Measurements from ENCODE around the gene CCDC28B. TPM values are rescaled to one million over a fixed set of nuclear protein-coding genes. Genes with fewer than 3 reads are reported as not detected.

Gene CCDC28B
- total and polyA plus RNA-seq, 4 experiments from 2014 or later, result 4.2 to 8.6 (median 6.8) TPM

DNA sequence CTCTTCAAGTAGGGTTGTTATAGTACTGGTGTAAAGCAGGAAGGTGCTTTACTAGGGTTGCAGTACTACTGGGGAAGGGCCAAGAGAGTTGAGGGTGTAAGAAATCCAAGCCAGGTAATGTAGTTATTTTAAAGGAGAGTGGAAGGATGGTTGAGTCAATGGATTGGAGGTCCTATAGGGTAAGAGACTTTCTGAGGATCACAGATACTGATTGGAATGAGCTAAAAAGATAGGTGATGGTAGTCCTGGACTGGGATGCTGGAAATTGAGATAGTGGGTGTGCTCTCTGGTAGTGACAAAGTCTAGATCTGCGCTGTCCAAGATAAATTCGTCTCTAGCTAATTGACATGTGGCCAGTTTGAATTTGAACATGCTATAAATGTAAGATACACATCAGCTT lies 13.9 kb upstream of the CCDC28B start:
- CTCF ChIA-PET (ENCODE audit: partially characterized antibody), result interaction anchor here (1.2 kb wide), 1 partner anchor 9 kb away, joined by 3 read pairs; no protein-coding TSS in a partner anchor
- Mint-ChIP-seq H3K4me3 (no peak overlapping the region), H3K36me3 (peaks cover 57 to 68% of the 10 kb centered on the region in 2 donors), H3K27ac (peak overlapping the region in 2 of 7 donors; percentile 6 to 33), H3K4me1 (peaks cover 23 to 37% (median 32%) of the 10 kb centered on the region in 4 donors), H3K9me3 (peaks cover 0 to 2% (median 0%) of the 10 kb centered on the region in 8 donors), H3K27me3 (no peaks in the 10 kb centered on the region)
- POLR2A ChIA-PET (ENCODE audit: partially characterized antibody), result interaction anchor here (0.7 kb wide), 2 partner anchors 14 to 149 kb away, joined by 3 read pairs; partner anchors contain the start of genes CCDC28B and MARCKSL1
- DNase-seq, result no peak
- no peak overlapping the region for H3K27ac ChIP-seq (ENCODE audit: low read depth, low read length)
- intact Hi-C loops (cut with micrococcal nuclease), result no loop called here
- H3K9me3 ChIP-seq (ENCODE audit: control insufficient read depth in 1 of 2, low read length in 2 of 2), result no peaks in the 10 kb centered on the region
- H3K4me1 ChIP-seq (ENCODE audit: insufficient read depth, low read length), result peaks cover 9% of the 10 kb centered on the region
- no peak overlapping the region for H3K4me3 ChIP-seq (ENCODE audit: low read length in 2 of 2)
- no peaks in the 10 kb centered on the region for H3K27me3 ChIP-seq (ENCODE audit: insufficient read depth, low read length)
- H3K36me3 ChIP-seq (ENCODE audit: insufficient read depth, low read length), result peaks cover 63% of the 10 kb centered on the region

GRCh38 chr1:32187850-32188249 lies 12.5 kb upstream of the CCDC28B start:
- no peak overlapping the region for H3K4me3 ChIP-seq (ENCODE audit: low read length in 2 of 2)
- intact Hi-C loops (cut with micrococcal nuclease), result no loop called here
- no peaks in the 10 kb centered on the region for H3K9me3 ChIP-seq (ENCODE audit: control insufficient read depth in 1 of 2, low read length in 2 of 2)
- peaks cover 19 to 25% (median 22%) of the 10 kb centered on the region in 4 donors for H3K4me1 Mint-ChIP-seq
- no peaks in the 10 kb centered on the region for H3K4me1 ChIP-seq (ENCODE audit: insufficient read depth, low read length)
- peaks cover 0 to 2% (median 0%) of the 10 kb centered on the region in 8 donors for H3K9me3 Mint-ChIP-seq
- no peak overlapping the region for H3K27ac ChIP-seq (ENCODE audit: low read depth, low read length)
- no peak for DNase-seq
- no peaks in the 10 kb centered on the region for H3K27me3 Mint-ChIP-seq
- POLR2A ChIA-PET (ENCODE audit: partially characterized antibody), result no interaction called here
- CTCF ChIA-PET (ENCODE audit: partially characterized antibody), result interaction anchor here (1.3 to 1.4 kb wide), 2 partner anchors 10 to 61 kb away, joined by 3 to 8 read pairs; no protein-coding TSS in a partner anchor
- H3K36me3 Mint-ChIP-seq, result peaks cover 69 to 75% of the 10 kb centered on the region in 2 donors
- no peak overlapping the region for H3K27ac Mint-ChIP-seq
- H3K27me3 ChIP-seq (ENCODE audit: insufficient read depth, low read length), result no peaks in the 10 kb centered on the region
- no peak overlapping the region for H3K4me3 Mint-ChIP-seq
- H3K36me3 ChIP-seq (ENCODE audit: insufficient read depth, low read length), result peaks cover 75% of the 10 kb centered on the region

DNA sequence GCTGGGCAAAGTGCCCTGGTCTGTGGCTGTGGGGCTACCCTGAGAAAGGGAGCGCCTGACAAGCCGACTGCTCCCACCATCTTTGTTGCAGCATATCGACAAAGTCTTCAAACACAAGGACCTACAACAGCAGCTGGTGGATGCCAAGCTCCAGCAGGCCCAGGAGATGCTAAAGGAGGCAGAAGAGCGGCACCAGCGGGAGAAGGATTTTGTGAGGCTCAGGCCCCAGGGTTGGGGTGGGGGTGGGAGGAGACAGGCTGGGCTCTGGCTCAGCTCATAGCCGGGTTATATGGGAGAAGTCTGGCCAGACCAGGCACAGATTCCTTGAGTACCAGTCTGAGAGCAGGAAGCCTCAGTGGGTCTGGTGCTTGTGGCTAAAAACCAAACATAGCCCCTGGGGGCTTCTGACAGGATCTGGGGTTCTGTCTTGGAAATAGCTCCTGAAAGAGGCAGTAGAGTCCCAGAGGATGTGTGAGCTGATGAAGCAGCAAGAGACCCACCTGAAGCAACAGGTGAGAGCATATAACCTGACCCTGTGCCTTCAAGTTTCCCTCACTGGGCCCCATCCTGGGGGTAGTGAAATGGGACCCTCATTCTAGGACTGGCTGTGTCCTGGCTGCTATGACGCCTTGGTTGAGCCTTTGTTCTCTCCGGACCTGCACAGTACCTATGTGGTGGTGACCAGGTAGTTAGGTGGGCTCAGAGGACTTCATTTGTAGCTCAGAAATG lies 8.0 kb upstream of the CCDC28B start:
- Histone ChIP-seq H3K4me1 (ENCODE audit: insufficient read depth, low read length) (peaks cover 30% of the 10 kb centered on the region), H3K27ac (ENCODE audit: low read depth, low read length) (no peak overlapping the region), H3K4me3 (ENCODE audit: low read length in 2 of 2) (no peak overlapping the region), H3K36me3 (ENCODE audit: insufficient read depth, low read length) (peaks cover 78% of the 10 kb centered on the region), H3K27me3 (ENCODE audit: insufficient read depth, low read length) (no peaks in the 10 kb centered on the region), H3K9me3 (ENCODE audit: control insufficient read depth in 1 of 2, low read length in 2 of 2) (no peaks in the 10 kb centered on the region)
- DNase-seq, result no peak
- peak overlapping the region in 1 of 7 donors; percentile 12 for H3K27ac Mint-ChIP-seq
- intact Hi-C loops (cut with micrococcal nuclease), result no loop called here
- POLR2A ChIA-PET (ENCODE audit: partially characterized antibody), result interaction anchor here (1.1 kb wide), 1 partner anchor 12 kb away, joined by 3 read pairs; the partner anchor contains the start of gene TXLNA
- no peak overlapping the region for H3K4me3 Mint-ChIP-seq
- peaks cover 66 to 82% of the 10 kb centered on the region in 2 donors for H3K36me3 Mint-ChIP-seq
- H3K27me3 Mint-ChIP-seq, result no peaks in the 10 kb centered on the region
- peaks cover 26 to 42% (median 35%) of the 10 kb centered on the region in 4 donors for H3K4me1 Mint-ChIP-seq
- H3K9me3 Mint-ChIP-seq, result no peaks in the 10 kb centered on the region
- CTCF ChIA-PET (ENCODE audit: partially characterized antibody), result interaction anchor here (2.9 kb wide), 1 partner anchor 23 kb away, joined by 11 read pairs; no protein-coding TSS in a partner anchor

- no peak for DNase-seq
- peak overlapping the region in 2 of 8 donors; percentile 3 to 52 for H3K4me3 Mint-ChIP-seq
- no peak overlapping the region for H3K27ac Mint-ChIP-seq
- H3K4me1 Mint-ChIP-seq, result peaks cover 34 to 62% (median 45%) of the 10 kb centered on the region in 4 donors
- H3K9me3 ChIP-seq (ENCODE audit: control insufficient read depth in 1 of 2, low read length in 2 of 2), result no peaks in the 10 kb centered on the region
- H3K27me3 ChIP-seq (ENCODE audit: insufficient read depth, low read length), result no peaks in the 10 kb centered on the region
- H3K36me3 Mint-ChIP-seq, result peaks cover 47 to 65% of the 10 kb centered on the region in 2 donors
- ChIA-PET POLR2A (ENCODE audit: partially characterized antibody) (interaction anchor here (1.3 to 1.4 kb wide), 3 partner anchors 15 to 141 kb away, joined by 3 to 5 read pairs (median 5); partner anchors contain the start of genes MARCKSL1 and TXLNA), CTCF (ENCODE audit: partially characterized antibody) (interaction anchor here (0.7 to 4.7 kb wide), 4 partner anchors 9 to 177 kb away, joined by 3 to 22 read pairs (median 3); no protein-coding TSS in a partner anchor)
- peaks cover 43% of the 10 kb centered on the region for H3K4me1 ChIP-seq (ENCODE audit: insufficient read depth, low read length)
- H3K27ac ChIP-seq (ENCODE audit: low read depth, low read length), result no peak overlapping the region
- intact Hi-C loops (cut with micrococcal nuclease), result no loop called here
- no peaks in the 10 kb centered on the region for H3K9me3 Mint-ChIP-seq
- H3K36me3 ChIP-seq (ENCODE audit: insufficient read depth, low read length), result peaks cover 52% of the 10 kb centered on the region
- H3K4me3 ChIP-seq (ENCODE audit: low read length in 2 of 2), result no peak overlapping the region
- no peaks in the 10 kb centered on the region for H3K27me3 Mint-ChIP-seq
Observed at GRCh38 chr1:32194984-32195383, 5.4 kb upstream of the CCDC28B start.

DNA sequence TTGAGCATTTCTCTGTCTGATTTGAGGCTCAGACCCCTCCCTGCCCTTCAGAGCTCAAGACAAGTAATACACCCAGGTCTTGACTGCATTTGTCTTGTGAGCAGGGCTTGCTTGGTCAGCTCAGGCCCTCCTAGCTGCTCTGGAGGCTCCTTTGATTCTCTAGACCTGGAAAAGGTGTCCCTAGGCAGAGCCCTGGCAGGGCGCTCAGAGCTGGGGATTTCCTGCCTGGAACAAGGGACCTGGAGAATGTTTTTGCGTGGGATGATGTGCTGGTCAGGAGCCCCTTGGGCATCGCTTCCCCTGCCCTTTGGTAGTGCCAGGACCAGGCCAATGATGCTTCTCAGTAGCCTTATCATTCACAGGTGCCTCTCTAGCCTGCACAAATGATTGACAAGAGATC lies 4.9 kb upstream of the CCDC28B start:
- H3K4me3 Mint-ChIP-seq, result peak overlapping the region in 2 of 8 donors; percentile 7 to 79
- peaks cover 47% of the 10 kb centered on the region for H3K4me1 ChIP-seq (ENCODE audit: insufficient read depth, low read length)
- H3K36me3 ChIP-seq (ENCODE audit: insufficient read depth, low read length), result peaks cover 47% of the 10 kb centered on the region
- H3K27me3 ChIP-seq (ENCODE audit: insufficient read depth, low read length), result no peaks in the 10 kb centered on the region
- H3K9me3 ChIP-seq (ENCODE audit: control insufficient read depth in 1 of 2, low read length in 2 of 2), result no peaks in the 10 kb centered on the region
- peaks cover 39 to 68% (median 50%) of the 10 kb centered on the region in 4 donors for H3K4me1 Mint-ChIP-seq
- H3K27me3 Mint-ChIP-seq, result no peaks in the 10 kb centered on the region
- POLR2A ChIA-PET (ENCODE audit: partially characterized antibody), result interaction anchor here (1.1 to 7.5 kb wide), 5 partner anchors 11 to 123 kb away, joined by 3 to 58 read pairs (median 9); partner anchors contain the start of genes IQCC, KPNA6, TMEM39B and TXLNA
- H3K4me3 ChIP-seq (ENCODE audit: low read length in 2 of 2), result no peak overlapping the region
- peaks cover 42 to 61% of the 10 kb centered on the region in 2 donors for H3K36me3 Mint-ChIP-seq
- no peaks in the 10 kb centered on the region for H3K9me3 Mint-ChIP-seq
- intact Hi-C loops (cut with micrococcal nuclease), result no loop called here
- CTCF ChIA-PET (ENCODE audit: partially characterized antibody), result interaction anchor here (0.7 to 4.7 kb wide), 3 partner anchors 9 to 54 kb away, joined by 3 to 22 read pairs (median 3); no protein-coding TSS in a partner anchor
- no peak overlapping the region for H3K27ac ChIP-seq (ENCODE audit: low read depth, low read length)
- H3K27ac Mint-ChIP-seq, result no peak overlapping the region
- DNase-seq, result no peak

DNA sequence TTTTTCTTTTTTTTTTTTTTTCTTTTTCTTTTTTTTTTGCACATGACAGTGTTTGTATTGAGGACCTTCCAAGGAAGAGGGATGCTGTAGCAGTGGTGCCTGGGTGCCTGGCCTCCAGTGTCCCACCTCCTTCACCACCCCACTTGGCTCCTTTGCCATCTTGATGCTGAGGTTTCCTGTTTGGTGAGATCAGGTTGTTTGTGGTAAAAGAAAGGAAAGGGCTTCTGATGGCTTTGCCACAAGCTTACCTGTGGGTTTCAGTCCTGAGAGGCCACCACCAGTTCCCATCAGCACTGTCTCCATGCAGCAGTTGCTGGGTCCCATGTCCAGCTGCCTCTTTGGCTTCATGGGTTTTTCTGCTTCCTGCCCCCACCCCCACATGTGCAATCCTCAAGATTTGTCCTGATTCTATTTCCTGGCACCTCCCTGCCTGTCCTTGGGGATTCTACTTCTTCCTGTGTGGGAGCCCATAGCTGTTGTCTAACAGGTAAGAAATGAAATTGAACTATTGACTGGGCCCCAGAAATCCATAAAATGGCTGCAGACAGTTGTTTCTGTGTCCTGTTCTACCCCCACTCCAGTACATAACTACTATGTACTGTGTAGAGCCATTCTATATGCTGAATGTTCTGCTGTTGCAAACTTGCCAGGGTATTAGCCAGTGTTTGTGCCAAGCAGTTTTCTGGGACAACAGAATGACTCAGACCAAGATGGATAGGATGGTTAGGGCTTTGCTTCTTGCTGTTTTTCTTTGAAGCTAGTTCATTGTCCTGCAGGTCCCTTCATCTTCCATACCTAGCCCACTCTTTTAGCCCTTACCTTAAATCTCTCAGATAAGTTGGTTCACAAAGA lies 4.2 kb upstream of the CCDC28B start:
- peak in 4 of 5 donors; percentile 27 to 47 (median 40) for DNase-seq
- CTCF ChIA-PET (ENCODE audit: partially characterized antibody), result interaction anchor here (1.2 to 4.7 kb wide), 3 partner anchors 17 to 53 kb away, joined by 3 to 22 read pairs (median 3); partner anchors contain the start of gene TXLNA
- Mint-ChIP-seq H3K27ac (peak overlapping the region in 6 of 7 donors; percentile 48 to 84 (median 75)), H3K4me3 (peak overlapping the region in 7 of 8 donors; percentile 59 to 82 (median 70)), H3K4me1 (peaks cover 39 to 73% (median 50%) of the 10 kb centered on the region in 4 donors), H3K36me3 (peaks cover 39 to 56% of the 10 kb centered on the region in 2 donors), H3K9me3 (no peaks in the 10 kb centered on the region), H3K27me3 (no peaks in the 10 kb centered on the region)
- Histone ChIP-seq H3K27ac (ENCODE audit: low read depth, low read length) (no peak overlapping the region), H3K36me3 (ENCODE audit: insufficient read depth, low read length) (peaks cover 43% of the 10 kb centered on the region), H3K4me1 (ENCODE audit: insufficient read depth, low read length) (peaks cover 49% of the 10 kb centered on the region), H3K4me3 (ENCODE audit: low read length in 2 of 2) (no peak overlapping the region), H3K27me3 (ENCODE audit: insufficient read depth, low read length) (no peaks in the 10 kb centered on the region), H3K9me3 (ENCODE audit: control insufficient read depth in 1 of 2, low read length in 2 of 2) (no peaks in the 10 kb centered on the region)
- intact Hi-C loops (cut with micrococcal nuclease), result no loop called here
- POLR2A ChIA-PET (ENCODE audit: partially characterized antibody), result interaction anchor here (1.1 to 7.5 kb wide), 5 partner anchors 10 to 123 kb away, joined by 3 to 58 read pairs (median 9); partner anchors contain the start of genes IQCC, KPNA6, TMEM39B and TXLNA

Data from CD4-positive, alpha-beta memory T cell (primary cell).